Lung (tissue), 12 donors: ENCODE results near the gene FBXL17. TPM values are rescaled to one million over a fixed set of nuclear protein-coding genes. Genes with fewer than 3 reads are reported as not detected.

Experiments used
- ATAC-seq: fragments of 200-7000 bp; cut with Tn5 transposase; one replicate; pipeline ENCODE4 v1.9.1; 2020; ENCODE audit warnings: moderate number of reproducible peaks; ENCODE audit not compliant: insufficient read depth, low FRiP score
- DNase-seq, 3 donors: peaks; one replicate each; pipeline ENCODE4 v3.0.0-alpha.2; 2013 to 2017
- H3K27ac ChIP-seq, 2 donors: one replicate each; pipeline ENCODE4 v1.5.1; 2013; ENCODE audit warnings: mild to moderate bottlenecking in 2 of 2, moderate library complexity in 2 of 2, control low read depth in 1 of 2, inconsistent platforms in 1 of 2, low read depth in 1 of 2, low read length in 1 of 2
- H3K27me3 ChIP-seq, 3 donors: one replicate each; pipeline ENCODE4 v1.5.1; 2013; ENCODE audit warnings: low read length in 2 of 3; ENCODE audit not compliant: control insufficient read depth in 3 of 3, insufficient read depth in 3 of 3
- H3K36me3 ChIP-seq, 4 donors: one replicate each; pipeline ENCODE4 v1.5.1; 2013; ENCODE audit warnings: low read length in 4 of 4, mild to moderate bottlenecking in 1 of 4, moderate library complexity in 1 of 4; ENCODE audit not compliant: control insufficient read depth in 4 of 4, insufficient read depth in 4 of 4
- H3K4me1 ChIP-seq, 5 donors: one replicate each; pipeline ENCODE4 v1.5.1; 2013; ENCODE audit warnings: low read length in 5 of 5, mild to moderate bottlenecking in 2 of 5, moderate library complexity in 1 of 5; ENCODE audit not compliant: control insufficient read depth in 5 of 5, insufficient read depth in 5 of 5
- H3K4me3 ChIP-seq: one replicate; pipeline ENCODE4 v1.5.1; 2013; ENCODE audit warnings: mild to moderate bottlenecking, control low read depth, moderate library complexity
- H3K9ac ChIP-seq, 2 donors: one replicate each; pipeline ENCODE4 v1.5.1; 2013; ENCODE audit warnings: low read length in 2 of 2, control low read depth in 1 of 2; ENCODE audit not compliant: insufficient read depth in 1 of 2
- H3K9me3 ChIP-seq, 4 donors: one replicate each; pipeline ENCODE4 v1.5.1; 2013; ENCODE audit warnings: low read length in 3 of 4, mild to moderate bottlenecking in 1 of 4, moderate library complexity in 1 of 4; ENCODE audit not compliant: control insufficient read depth in 4 of 4, insufficient read depth in 3 of 4
- CTCF ChIP-seq: IDR thresholded peaks from 2 replicates; pipeline ENCODE4 v1.5.1; 2012; ENCODE audit warnings: mild to moderate bottlenecking; ENCODE audit errors: control extremely low read depth, extremely low read depth
- WGBS, 2 donors: extraction: QIAGEN DNeasy Blood & Tissue Kit; methylation state at CpG; one replicate each; pipeline ENCODE4 v1.1.7; 2013; 5-methylcytosine and 5-hydroxymethylcytosine counted together
- polyA plus RNA-seq, 2 donors: library from polyadenylated mRNA; stranded (reverse); fragments of 200-250 nt; gene quantifications; one replicate each; pipeline ENCODE4 v1.2.1, GENCODE V29; 2013
- total RNA-seq, 2 donors: library from RNA; depleted of rRNA in 1 of 2; stranded (reverse); fragments of >200 nt in 1 of 2; gene quantifications; one replicate each; pipeline ENCODE4 v1.2.1, GENCODE V29; 2014 to 2021
- donor health status: control.
- donor health status: control.
- donor health status: Bipolar disorder and iron deficiency.
- donor health status: healthy.
- donor health status: DM: yes; HTN: yes; CAD: no.

Gene FBXL17
- total and polyA plus RNA-seq, 4 donors, result 4.0 to 23.9 (median 13.6) TPM

- no peaks in the 10 kb centered on the region for H3K9me3 ChIP-seq
- TF ChIP-seq CTCF, result no peak
- H3K27ac ChIP-seq, result no peak overlapping the region
- no peak for DNase-seq
- H3K4me1 ChIP-seq, result no peaks in the 10 kb centered on the region
- H3K36me3 ChIP-seq, result no peaks in the 10 kb centered on the region
- 93% methylated on average over 1 of the region's 1 CpG for WGBS, 2 donors
- no peak overlapping the region for H3K9ac ChIP-seq
- no peaks in the 10 kb centered on the region for H3K27me3 ChIP-seq
- ATAC-seq, result no peak
- no peak overlapping the region for H3K4me3 ChIP-seq
Observed at GRCh38 chr5:108149369-108149768, 232.5 kb downstream of the FBXL17 start.

GRCh38 chr5:108148715-108149139 lies 233.2 kb downstream of the FBXL17 start:
- no peaks in the 10 kb centered on the region for H3K9me3 ChIP-seq
- H3K4me3 ChIP-seq, result no peak overlapping the region
- DNase-seq (peak in 2 of 3 donors; percentile 26 to 39), ATAC-seq (no peak)
- no peaks in the 10 kb centered on the region for H3K36me3 ChIP-seq
- H3K9ac ChIP-seq, result no peak overlapping the region
- no peak overlapping the region for H3K27ac ChIP-seq
- no peaks in the 10 kb centered on the region for H3K4me1 ChIP-seq
- no peaks in the 10 kb centered on the region for H3K27me3 ChIP-seq
- TF ChIP-seq CTCF, result no peak

- H3K4me3 ChIP-seq, result no peak overlapping the region
- no peak overlapping the region for H3K9ac ChIP-seq
- no peak for TF ChIP-seq CTCF
- ATAC-seq (no peak), DNase-seq (no peak)
- no peaks in the 10 kb centered on the region for H3K9me3 ChIP-seq
- H3K36me3 ChIP-seq, result no peaks in the 10 kb centered on the region
- 80 to 87% methylated on average over 4 of the region's 4 CpGs for WGBS, 2 donors
- H3K27me3 ChIP-seq, result no peaks in the 10 kb centered on the region
- no peak overlapping the region for H3K27ac ChIP-seq
- H3K4me1 ChIP-seq, result no peaks in the 10 kb centered on the region
Observed at GRCh38 chr5:108146222-108146621, 235.7 kb downstream of the FBXL17 start.

GRCh38 chr5:108145351-108145750 lies 236.5 kb downstream of the FBXL17 start:
- Histone ChIP-seq H3K9me3 (no peaks in the 10 kb centered on the region), H3K27ac (no peak overlapping the region), H3K4me1 (no peaks in the 10 kb centered on the region), H3K36me3 (no peaks in the 10 kb centered on the region), H3K4me3 (no peak overlapping the region), H3K27me3 (no peaks in the 10 kb centered on the region), H3K9ac (no peak overlapping the region)
- 16 to 34% methylated on average over 1 of the region's 1 CpG for WGBS, 2 donors
- DNase-seq (no peak), ATAC-seq (no peak)
- TF ChIP-seq CTCF, result no peak
